GM18499 (cell line): Measurements from ENCODE around the gene RPH3AL.

ENCODE experiments used
- ATAC-seq: cut with Tn5 transposase; IDR thresholded peaks from one replicate; pipeline ENCODE4 v1.9.1; 2021; ENCODE audit warnings: moderate number of reproducible peaks; ENCODE audit not compliant: insufficient read depth, unreplicated experiment

The RPH3AL gene

DNA sequence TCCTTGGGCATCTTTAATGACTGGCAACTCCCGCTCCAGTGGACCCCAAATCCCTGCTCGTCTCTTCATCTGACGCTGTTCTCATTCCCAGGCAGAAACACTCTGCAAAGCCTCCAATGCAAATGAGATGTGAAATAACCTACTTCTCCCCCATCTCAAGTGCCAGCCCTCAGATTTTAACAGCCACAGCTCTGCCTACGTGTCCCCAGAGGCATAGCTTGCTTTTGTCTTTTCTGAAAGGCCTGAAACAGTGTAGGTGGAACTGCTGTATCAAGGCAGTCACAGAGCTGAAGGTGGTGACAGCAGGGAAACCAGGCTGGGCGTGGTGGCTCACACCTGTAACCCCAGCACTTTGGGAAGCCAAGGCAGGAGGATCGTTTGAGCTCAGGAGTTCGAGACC, 14.7 kb downstream of the RPH3AL start:
- no peak for ATAC-seq

DNA sequence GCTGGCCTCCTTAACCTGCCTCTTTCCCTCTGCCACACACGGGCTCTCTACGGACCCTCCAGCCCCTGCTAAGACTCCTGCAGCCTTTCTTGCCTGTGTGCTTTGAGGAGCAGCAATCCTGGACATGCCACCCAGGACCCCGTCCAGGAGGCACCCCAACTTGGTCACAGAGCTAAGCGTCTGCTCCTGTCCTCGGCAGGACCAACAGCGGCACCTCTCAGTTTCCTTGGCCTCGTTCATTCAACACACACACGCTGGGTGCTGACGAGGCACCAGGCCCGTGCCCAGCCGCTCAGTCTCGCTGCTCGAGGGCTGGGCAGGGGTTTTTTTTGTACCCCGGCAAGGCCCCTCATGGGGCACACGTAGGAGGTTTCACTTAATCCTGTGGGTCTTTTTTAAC, 15.2 kb downstream of the RPH3AL start:
- ATAC-seq, result no peak

DNA sequence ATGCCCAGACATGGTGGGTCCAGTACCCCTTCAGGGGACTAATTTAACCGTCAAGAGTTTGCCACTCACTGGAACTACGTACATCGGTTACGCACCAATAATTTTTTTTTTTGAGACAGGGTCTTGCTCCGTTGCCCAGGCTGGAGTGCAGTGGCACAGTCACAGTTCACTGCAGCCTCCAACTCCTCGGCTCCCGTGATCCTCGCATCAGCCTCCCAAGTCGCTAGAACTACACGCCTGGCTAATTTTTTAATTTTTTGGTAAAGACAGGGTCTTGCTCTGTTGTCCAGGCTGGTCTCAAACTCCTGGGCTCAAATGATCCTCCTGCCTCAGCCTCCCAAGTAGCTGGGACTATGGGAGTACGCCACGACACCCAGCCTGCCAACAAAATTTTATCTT, 15.6 kb downstream of the RPH3AL start:
- no peak for ATAC-seq

DNA sequence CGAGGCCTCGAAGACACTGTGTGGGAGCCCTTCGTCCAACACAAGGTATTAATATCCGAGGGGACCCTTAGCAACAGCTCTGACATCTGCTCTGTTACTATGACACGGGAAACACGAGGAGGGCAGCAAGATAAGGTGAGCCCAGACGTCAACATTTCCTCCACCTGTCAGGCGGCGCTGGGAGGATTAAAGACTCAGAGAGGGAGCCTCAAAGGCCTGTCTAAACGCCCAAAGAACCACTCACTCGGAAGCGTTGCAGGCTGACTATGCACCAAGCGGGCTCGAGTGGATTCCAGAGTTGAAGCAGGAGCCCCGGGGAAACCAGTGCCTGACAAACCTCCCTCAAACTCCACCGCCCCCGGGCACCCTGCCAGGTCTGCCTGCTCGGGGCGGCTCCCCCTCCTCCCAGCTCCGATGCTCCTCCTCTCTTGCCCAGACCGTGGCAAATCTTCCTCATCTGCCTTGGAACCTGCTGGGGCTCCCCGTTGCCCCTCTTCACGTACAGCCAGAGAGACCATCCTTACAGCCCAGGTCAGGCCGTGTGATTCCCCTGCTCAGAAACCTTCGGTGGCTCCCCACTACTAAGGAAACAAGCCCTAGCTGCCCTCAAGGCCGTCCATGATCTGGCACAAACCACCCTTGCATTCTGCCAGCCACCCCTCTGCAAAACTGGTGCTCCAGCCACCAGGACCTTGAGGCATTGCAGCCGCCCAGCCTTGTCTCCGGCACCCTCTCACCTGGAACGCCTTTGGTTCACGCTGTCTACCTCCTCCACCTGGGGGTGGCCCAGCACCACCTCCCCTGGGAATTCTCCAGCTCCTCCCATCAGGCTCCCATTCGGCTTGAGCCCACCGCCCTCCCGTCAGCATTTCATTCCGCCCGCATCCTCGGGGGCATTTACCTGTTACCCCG, 16.2 kb downstream of the RPH3AL start:
- no peak for ATAC-seq

DNA sequence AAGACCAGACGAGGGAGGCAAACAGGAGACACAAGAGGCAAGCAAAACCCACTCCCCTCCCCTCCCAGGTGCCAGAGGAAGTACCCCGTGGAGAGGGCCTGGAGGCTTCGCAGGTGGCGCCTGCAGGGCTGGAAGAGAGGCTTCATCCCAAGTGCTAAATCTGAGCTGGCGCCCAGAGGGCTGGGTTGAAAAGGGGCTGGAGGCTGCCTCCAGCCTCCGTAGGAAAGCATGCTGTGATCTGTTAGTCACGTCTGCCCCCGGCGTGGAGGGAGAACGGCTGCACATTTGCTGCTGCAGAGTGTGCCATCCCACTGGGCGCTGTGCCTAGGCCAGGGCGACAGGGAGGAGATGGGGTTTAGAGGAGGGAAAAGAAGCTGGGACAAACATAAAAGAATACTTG, 16.9 kb downstream of the RPH3AL start:
- ATAC-seq, result no peak

DNA sequence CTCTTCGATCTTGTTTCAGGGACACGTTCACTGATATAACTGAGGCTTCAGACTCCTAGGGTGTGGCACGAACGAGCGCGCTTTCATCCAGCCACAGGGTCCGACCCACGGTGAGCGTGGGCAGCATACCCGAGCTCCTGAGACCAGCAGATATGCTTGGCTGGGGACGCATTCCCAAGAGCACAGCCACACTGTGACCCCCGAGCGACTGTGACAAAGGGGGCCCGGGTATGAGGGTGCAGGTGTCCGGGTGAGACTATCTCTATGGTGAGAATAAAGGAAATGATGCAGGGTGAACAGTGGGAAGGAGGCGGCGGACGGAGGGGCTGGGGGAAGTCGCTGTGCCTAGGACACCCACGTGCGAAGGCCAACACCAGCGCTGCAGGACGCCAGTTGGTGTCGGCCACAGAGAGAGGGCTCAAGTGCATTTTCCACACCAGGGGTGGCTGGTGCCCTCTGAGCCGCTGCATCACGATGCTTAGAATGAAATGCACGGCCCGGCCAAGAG, 17.6 kb downstream of the RPH3AL start:
- ATAC-seq, result no peak

DNA sequence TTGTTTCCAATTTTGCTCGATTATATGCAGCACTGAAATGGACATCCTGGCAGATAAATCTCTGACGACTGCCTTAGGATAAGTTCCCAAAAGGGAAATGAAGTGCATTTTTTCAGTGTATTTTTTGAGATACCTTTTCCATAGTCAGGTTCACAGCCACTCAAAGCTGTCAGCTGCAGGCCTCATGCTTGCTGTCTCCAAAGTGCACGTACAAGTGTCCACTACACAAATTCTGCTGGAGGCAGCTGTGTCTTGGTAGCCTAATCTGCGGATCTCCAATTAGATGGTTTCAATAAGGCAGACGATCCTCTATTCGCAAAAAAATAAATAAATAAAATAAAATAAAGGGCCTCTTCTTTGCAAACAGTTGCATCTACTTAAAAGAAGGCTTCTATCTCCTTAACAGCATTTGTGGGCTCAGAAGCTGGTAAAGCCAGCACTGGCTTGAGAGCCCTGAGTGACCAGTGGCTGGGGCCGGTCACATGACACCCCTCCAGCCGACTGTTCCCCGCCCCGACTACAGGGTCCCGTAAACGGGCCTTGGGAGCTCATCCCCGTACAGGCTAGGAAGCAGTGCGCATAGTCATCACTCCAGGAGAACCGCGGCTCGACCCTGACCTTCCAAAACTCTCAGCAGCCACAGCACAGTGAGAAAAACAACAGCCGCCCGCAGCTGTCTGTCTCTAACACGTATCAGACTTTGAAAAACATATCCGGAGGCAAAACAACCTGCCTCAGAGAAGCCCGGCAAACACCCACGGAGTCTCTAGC, 18.8 kb downstream of the RPH3AL start:
- ATAC-seq, result no peak

DNA sequence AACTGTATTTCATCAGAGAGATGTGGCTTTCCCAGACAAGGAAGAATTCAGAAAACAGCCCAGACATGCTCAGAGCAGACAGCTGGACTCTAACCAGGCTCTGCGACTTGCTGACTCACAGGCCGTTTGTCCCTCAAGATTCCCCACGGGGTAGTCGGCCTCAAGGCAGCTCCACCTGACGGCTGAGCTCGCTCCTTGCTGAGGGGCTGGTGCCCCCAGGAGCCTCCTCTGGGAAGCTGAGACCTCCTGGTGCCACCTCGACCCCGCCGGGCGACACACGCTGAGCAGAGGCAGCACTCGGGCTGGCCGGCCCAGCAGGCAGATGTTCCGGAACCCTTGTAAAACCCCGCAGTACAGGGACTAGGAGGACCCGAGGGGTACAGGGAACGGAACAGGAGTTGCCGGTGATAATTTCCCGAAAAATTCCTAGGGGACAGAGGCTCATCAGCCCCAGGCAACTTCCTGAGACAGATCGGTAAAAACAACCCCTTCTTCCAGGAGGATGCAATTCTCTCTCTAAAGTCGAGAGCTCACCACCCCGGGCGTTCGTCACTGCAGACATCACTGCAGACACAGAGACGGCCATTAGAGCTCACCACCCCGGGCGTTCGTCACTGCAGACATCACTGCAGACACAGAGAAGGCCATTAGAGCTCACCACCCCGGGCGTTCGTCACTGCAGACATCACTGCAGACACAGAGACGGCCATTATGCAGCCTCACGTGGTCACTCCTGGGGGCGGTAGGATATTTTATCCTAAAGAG, 19.9 kb downstream of the RPH3AL start:
- ATAC-seq, result no peak

DNA sequence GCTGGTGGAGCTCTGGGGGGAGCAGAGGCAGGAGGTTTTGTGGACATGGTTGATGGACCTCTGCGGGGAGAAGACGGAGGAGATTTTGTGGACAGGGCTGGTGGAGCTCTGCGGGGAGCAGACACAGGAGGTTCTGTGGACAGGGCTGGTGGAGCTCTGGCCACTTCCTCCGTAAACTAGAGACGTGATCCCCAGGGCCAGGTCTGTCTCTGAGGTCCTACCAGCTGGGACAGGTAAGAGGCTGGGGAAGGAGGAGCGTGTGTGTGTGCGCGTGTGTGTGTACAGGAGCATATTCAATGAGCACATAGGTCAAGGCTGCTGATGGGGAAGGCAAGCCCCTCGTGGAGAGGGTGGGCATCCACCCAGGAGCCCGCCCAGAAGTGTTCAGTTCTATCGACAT, 20.6 kb downstream of the RPH3AL start:
- no peak for ATAC-seq

DNA sequence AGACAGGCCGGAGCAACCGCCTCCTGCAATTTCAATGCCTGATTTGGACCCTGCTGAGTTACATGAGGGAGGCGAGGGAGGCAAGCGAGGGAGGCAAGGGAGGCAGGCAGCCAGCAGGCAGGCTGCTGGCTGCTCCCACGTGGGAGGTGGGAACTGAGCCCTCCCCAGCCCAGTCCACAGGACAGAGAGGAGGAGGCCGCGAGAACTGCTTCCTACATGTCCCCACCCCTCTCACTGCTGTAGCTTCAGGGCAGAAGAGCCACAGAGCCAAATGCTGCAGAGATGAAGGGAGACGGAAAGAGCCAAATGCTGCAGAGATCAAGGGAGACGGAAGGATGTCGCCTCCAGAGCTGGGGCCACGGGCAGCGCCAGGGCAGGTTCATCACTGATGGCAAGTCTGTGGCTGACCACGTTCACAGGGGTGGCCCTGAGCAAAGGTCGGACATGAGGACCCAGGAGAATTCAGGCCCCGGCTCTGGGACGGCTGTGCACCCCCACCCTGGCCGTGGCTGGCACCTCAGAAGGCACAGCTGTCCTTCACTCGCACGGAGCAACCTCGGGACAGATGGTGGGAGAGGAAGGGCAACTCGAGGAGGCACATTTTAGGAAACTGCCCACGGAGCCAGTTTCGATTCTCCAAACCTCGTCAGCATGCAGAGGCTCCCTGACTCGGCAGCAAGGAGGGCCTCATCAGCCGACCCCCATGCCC, 21.5 kb downstream of the RPH3AL start:
- no peak for ATAC-seq

DNA sequence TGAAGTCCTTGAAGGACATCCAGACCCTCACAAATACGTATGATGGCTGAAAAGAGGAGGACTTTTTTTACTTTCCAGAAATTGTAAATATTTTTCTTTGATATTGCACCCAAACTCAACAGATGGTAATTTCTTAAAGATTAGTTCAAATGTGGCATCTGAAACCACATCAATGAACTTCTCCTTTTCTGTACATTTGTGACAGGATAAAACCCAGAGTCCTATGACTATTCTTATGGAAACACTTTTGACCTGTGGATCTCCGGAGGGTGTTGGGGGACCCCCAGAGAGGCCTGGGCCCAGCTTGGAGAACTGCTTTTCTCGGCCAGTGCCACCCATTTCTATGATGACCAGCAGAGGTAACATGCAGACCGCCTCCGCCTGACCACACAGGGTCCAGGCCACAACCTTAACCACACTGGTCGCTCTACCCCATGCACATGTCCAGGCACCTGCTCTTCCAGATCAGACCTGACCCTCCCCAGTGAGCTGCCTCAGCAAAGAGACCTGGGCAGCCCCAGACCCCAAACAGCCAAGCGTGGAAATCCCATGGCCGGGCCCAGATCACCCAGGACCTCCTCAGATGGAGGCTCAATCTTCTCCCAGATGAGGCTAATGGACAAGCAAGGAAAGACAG, 22.7 kb downstream of the RPH3AL start:
- no peak for ATAC-seq

DNA sequence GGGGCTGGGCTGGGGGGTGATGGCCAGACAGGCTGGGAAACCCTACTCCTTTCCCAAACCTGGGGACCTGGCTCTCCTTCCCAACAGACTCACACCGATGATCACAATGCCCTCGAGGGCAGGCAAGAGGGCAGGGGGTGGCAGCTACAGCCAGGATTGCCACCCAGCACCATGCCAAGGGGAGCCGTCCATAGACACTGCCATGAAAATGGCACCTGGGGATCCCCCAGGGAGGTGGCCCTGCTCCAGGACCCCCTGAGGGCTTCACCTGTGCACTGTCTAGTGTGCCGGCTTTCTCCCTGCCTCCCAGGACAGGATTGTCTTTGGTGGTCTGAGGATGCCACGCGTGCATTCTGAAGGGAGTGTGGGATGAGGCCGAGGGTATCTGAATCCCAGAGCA, 24.6 kb downstream of the RPH3AL start:
- no peak for ATAC-seq

DNA sequence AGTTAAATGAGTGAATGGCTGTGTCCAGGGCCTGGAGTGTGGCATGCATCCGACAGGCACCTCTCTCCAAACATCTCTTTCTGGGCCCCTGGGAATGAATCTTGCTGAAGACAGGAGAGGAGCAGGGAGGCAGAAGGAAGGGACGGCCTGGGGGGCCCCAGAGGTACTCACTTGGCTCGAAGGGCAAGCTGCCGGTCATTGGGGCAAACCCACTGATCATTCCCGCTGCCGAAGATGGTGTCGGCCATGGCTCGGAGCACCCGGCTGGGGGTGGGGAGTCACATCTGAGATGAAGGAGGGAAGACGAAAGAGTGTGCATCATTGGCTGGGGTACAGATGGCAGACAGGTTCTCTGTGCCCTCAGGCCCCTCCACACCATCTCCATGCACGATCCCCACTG, 25.3 kb downstream of the RPH3AL start:
- no peak for ATAC-seq

DNA sequence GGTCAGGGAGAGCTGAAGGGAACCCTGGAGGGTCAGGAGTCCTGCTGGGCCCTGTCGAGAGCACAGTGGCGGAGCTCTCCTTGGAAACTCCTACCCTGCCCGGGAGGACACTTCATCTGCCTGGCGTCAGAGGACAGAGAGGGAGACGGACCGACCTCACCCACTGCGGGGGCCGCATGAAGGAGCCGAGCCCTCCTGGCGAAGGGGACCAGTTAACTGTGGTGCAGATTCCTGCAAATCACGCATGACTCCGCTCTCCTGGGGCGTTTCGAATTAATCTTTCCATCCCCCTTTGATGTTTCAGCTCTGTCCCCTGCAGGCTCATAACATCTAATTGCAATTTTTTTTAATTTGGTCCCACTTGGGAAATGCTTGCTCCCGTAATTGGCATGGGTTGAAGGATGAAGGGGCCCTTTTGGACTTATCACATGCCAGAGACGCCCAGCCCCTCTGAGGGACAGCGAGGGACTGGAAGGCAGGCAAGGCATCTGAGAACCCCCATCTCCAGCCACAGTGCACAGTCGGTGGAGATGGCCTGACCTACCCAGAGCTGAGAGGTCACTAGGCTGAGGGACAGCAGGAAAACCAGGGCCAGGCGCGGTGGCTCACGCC, 26.5 kb downstream of the RPH3AL start:
- ATAC-seq, result no peak

DNA sequence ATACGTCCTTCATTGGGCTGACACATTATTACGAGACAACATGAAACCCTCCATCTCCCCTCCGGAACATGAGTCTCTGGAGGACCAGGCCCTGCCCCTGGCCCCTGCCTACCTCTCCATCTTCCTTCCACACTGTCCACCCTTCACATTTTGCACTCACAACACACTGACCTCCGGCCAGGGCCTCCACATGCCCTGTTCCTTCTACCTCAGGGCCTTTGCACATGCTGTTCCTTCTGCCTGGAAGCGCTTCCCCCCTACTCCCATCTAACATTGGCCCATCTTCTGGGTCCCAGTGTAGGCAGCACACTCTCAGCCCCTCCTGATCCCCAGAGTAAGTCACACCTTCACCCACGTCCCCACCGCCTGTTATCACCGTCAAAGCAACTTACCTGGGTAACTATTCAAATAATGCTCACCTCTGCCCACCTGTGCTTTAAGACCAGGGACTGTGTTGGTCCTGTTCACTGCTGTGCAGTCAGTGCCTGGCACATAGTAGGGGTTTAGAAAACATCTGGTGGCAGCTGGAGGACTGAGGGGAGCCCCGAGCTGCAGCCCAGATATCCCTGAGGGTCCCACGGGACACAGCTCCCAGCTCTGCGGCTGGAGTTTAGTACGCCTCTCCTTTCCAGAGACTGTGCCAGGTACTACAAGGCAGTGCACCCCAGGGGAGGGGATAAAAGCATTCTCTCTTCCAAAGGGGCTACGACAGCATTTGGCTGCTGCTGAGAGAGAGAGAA, 27.2 kb downstream of the RPH3AL start:
- no peak for ATAC-seq

DNA sequence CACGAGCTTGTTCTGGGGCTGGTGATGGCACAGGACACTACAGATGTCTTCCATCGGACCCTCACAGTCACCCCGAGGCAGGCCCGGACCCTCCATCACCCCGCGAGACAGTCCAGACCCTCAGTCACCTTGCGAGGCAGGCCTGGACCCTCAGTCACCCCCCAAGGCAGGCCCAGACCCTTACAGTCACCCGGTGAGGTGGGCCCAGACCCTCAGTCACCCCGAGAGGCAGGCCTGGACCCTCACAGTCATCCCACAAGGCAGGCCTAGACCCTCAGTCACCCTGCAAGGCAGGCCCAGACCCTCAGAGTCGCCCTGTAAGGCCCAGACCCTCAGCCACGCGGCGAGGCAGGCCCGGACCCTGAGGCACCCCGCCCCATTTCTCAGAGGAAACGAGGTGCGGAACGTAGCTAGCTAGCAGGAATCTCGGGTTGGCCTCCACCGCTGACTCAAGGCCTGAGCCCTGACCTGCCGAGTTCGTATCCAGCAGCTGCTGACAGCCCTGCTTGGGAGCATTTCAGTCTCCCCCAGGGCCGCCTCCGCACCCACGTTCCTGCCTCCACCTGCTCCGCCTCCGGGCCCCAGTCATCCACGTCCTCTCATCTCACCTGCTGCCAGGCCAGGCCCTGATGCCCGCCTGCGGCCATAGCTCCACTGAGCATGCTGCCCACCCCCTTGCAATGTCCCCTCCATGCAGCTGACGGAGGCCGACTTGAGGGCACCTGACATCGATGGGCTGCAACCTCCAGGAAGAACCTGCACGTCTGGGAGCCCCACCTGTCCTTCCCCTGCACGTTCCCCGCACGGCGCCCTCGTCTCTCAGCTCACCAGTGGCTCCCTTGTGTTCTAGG, 28.7 kb downstream of the RPH3AL start:
- ATAC-seq, result no peak

DNA sequence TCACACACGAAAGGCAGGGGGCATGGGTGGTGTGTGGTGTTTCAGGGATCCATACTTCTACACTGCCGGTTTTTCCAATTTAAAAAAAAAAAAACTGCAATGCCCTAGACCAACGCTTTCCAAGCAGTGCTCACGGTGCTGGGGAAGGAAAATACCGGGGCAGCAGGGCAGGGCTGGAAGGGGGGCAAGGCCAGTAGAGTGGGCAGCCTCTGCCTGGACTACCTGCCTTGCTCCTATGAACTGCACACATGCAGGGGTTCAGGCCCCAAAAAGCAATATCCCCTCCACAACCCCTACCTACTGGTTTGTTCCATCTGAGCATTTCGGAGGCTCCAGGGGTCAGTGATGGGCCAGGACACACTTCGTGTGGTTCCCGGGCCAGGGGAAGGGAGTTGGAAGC, 29.4 kb downstream of the RPH3AL start:
- ATAC-seq, result no peak
